HG02943 (cell line): Measurements from ENCODE around the gene MGAT3.

ENCODE experiments used
- ATAC-seq: cut with Tn5 transposase; IDR thresholded peaks from one replicate; pipeline ENCODE4 v1.9.1; 2021; ENCODE audit warnings: mild to moderate bottlenecking, low read depth, moderate library complexity; ENCODE audit not compliant: unreplicated experiment

The MGAT3 gene

DNA sequence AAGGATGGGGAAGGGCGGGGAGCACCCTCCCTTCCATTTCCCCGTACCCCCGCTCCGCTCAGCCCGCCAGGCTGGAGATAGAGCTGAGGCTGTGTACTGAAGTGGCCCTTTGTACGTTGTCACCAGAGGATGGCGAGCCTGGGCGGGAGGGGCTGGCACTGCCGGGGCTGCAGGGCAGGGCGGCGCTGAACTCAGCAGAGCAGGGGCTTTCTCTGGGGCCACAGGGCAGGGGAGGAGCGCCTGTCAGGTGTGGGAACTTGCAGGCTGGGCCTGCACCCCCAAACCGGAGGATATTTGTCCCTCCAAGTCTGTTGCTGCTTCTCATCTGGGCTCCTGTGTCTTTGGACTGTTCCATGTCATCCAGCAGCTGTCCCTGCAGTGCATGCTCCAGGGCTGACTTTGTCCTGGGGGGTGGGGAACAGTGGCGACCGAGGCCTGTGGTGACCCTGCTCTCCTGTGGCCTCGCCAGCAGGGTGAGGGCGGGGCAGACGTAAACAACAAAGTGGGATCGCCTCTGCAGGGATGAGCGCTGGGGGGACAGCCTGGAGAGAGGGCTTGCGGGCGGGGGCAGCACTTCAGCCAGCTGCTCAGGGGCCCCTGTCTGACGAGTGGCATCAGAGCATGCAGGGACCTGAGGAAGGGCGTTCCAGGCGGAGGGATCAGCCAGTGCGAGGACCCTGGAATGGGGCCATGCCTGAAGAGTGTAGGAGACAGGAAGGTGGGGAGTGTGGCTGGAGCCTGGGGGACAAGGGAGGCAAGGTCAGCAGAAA lies 13.1 kb downstream of the MGAT3 start:
- ATAC-seq = no peak

- no peak for ATAC-seq
These were observed 13.9 kb downstream of the MGAT3 start for GRCh38 chr22:39470451-39471291.

DNA sequence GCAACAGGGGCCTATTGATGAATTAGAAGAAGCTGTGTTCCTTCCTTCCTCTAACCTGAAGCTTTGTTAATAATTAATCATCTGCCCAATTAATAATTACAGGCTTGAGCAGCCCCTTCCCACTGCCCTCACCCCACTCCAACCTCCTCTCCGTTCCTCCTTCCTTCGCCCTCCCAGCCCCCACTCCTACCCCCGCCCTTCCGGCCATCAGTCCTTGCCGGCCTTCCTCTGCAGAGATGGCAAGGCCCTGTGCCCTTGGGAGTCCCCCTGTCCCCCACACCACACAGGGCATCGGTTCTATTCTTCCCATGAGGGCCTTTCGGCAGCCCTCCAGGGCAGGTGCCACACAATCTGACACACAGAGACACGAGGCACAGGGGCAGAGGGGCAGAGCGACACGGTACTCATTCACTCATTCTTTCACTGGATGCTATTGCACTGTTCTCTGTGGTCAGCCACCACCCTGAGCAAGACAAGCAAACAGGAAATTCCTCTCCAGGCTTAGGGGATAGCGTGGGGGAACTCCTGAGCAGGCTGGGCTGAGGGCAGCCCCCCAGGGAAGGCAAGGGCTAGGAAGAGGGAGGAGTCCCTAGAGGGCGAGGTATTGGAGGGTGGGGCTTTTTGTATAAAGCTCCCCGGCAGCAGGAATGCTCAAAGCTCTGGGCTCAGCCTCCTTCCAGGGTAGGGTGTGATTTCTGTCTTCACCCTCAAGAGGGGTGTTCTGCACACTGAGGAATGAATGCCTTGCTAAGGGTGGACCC lies 14.7 kb downstream of the MGAT3 start:
- ATAC-seq = peak; percentile 56

GRCh38 chr22:39472570-39473556 lies 16.1 kb downstream of the MGAT3 start:
- no peak for ATAC-seq

GRCh38 chr22:39473851-39474250 lies 17.0 kb downstream of the MGAT3 start:
- ATAC-seq = no peak

GRCh38 chr22:39474351-39475111 lies 17.7 kb downstream of the MGAT3 start:
- no peak for ATAC-seq

DNA sequence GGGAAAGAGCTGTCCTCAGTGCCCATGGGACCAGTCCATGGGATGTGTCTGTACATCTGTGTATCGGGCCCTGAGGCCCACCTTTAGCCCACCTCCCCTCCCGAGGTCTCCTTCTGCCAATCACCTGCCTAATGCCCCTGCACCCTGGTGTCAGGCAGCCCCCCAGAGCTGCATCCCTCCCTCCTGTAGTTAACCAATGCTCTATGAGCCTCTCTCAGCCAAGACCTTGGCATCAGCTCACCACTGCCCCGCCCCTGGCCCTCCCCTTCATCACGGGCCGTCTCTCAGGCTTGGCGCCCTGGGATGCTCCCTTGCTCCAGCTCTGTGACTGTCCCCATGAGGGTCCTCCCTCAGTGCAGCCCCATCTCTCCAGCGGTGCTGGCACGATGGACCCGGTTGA lies 18.5 kb downstream of the MGAT3 start:
- ATAC-seq = no peak

- no peak for ATAC-seq
These were observed 19.1 kb downstream of the MGAT3 start for GRCh38 chr22:39475902-39476301.

DNA sequence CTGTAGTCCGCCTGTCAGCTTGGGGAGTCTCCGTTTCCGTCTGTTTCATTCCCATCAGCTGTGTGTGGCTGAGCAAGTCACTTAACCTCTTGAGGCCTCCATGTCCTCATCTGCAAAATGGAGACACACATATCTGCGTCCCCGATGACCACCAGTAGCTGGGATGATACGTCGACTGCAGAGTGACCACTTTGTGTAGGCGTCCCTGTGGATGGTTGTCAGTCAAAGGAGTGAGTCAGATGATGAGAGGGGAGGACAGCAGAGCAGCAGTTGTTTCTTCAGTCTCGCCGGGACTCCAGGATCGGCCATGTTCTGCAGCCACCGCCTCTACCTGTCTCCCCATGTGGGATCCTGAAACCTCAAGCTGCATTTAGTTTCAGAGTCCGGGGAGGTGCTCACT lies 19.9 kb downstream of the MGAT3 start:
- no peak for ATAC-seq

- no peak for ATAC-seq
These were observed 20.7 kb downstream of the MGAT3 start for GRCh38 chr22:39477542-39477941.

- no peak for ATAC-seq
These were observed 21.6 kb downstream of the MGAT3 start for GRCh38 chr22:39478441-39478850.

DNA sequence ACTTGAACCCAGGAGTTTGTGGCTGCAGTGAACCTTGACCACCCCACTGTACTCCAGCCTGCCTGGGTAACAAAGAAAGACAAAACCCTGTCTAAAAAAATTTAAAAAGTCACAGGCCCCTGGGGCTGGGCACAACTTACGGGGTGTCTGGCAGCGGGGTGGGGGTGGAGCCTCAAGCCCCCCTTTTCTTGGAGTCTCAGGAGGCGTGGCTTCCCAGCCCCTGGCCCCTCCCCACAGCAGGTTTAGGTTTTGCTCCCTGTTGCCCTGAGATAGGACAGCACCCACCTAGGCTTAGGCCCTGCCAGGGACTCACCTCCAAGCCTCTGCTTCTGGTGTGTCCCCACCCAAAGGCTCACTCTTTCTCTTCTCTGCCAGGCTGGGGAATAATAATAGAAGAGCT lies 22.4 kb downstream of the MGAT3 start:
- no peak for ATAC-seq

GRCh38 chr22:39480557-39480956 lies 23.7 kb downstream of the MGAT3 start:
- ATAC-seq = no peak

GRCh38 chr22:39481054-39481453 lies 24.2 kb downstream of the MGAT3 start:
- no peak for ATAC-seq

DNA sequence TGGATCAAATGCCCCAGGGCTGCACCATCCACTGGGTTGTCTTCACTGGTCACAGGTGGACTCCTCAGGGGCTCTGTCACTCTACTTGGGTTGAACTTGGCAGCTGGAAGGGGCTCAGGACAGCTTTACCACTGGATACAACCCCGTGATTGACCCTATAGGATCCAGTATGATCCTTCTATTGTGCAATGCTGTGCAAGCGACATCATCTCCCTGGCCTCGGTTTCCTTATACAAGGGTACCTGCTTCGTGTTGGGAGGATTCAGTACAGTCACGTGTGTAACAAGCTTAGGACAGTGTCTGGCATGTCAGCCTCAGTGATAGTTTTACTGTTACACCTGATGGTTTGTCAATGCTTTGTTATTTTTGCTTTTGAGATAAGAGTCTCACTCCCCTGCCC lies 24.8 kb downstream of the MGAT3 start:
- no peak for ATAC-seq

- no peak for ATAC-seq
These were observed 26.0 kb downstream of the MGAT3 start for GRCh38 chr22:39482768-39483167.

DNA sequence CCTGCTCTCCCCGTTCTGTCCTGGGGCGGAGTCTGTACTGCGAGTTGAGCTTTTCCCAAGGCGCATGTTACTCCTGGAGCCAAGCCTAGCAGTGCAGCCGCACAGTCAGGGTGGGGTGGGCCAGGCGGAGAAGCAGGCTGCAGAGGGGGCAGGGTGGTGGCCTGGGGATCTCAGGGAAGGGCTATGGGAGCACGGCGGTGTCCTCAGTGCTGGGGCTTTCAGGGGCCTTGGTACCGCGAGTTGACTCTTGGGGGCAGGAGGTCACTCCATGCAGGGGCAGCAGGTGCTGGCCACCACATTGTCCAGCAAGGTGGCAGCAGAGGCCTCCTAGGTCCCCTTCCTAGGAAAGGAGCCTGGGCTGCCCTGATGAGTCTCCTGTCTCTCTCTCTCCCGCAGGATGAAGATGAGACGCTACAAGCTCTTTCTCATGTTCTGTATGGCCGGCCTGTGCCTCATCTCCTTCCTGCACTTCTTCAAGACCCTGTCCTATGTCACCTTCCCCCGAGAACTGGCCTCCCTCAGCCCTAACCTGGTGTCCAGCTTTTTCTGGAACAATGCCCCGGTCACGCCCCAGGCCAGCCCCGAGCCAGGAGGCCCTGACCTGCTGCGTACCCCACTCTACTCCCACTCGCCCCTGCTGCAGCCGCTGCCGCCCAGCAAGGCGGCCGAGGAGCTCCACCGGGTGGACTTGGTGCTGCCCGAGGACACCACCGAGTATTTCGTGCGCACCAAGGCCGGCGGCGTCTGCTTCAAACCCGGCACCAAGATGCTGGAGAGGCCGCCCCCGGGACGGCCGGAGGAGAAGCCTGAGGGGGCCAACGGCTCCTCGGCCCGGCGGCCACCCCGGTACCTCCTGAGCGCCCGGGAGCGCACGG lies 30.4 kb downstream of the MGAT3 start:
- no peak for ATAC-seq

- ATAC-seq = no peak
These were observed 31.2 kb downstream of the MGAT3 start for GRCh38 chr22:39487826-39488520.
